IPS-NIHi11 (cell line): ENCODE results near the gene CLDN4.
"Not testable (repeated sequence)": the region's sequence is repeated elsewhere in the genome, so short reads cannot be mapped to it uniquely, and the experiment has no call there.

Experiments
- DNase-seq: peaks from one replicate; pipeline ENCODE4 v3.0.0; 2012; ENCODE audit warnings: mixed read lengths, low spot score

The CLDN4 gene

GRCh38 chr7:73842067-73842976, 11.5 kb downstream of the CLDN4 start, which contains the start of gene METTL27:
Gene METTL27, minus strand, starts transcription at chr7:73842516. Its CDS starts 376 bp downstream, at chr7:73842140.
- DNase-seq, result peak; percentile 97

- no peak for DNase-seq
Measured at GRCh38 chr7:73844131-73844547, 13.3 kb downstream of the CLDN4 start.

- no peak for DNase-seq
Measured at GRCh38 chr7:73844848-73845460, 14.2 kb downstream of the CLDN4 start.

- not testable (repeated sequence) for DNase-seq
Measured at GRCh38 chr7:73845701-73846195, 15.0 kb downstream of the CLDN4 start.

- no peak for DNase-seq
Measured at GRCh38 chr7:73847941-73848723, 17.3 kb downstream of the CLDN4 start.

GRCh38 chr7:73850781-73851207, 20.0 kb downstream of the CLDN4 start:
- DNase-seq, result no peak

DNA sequence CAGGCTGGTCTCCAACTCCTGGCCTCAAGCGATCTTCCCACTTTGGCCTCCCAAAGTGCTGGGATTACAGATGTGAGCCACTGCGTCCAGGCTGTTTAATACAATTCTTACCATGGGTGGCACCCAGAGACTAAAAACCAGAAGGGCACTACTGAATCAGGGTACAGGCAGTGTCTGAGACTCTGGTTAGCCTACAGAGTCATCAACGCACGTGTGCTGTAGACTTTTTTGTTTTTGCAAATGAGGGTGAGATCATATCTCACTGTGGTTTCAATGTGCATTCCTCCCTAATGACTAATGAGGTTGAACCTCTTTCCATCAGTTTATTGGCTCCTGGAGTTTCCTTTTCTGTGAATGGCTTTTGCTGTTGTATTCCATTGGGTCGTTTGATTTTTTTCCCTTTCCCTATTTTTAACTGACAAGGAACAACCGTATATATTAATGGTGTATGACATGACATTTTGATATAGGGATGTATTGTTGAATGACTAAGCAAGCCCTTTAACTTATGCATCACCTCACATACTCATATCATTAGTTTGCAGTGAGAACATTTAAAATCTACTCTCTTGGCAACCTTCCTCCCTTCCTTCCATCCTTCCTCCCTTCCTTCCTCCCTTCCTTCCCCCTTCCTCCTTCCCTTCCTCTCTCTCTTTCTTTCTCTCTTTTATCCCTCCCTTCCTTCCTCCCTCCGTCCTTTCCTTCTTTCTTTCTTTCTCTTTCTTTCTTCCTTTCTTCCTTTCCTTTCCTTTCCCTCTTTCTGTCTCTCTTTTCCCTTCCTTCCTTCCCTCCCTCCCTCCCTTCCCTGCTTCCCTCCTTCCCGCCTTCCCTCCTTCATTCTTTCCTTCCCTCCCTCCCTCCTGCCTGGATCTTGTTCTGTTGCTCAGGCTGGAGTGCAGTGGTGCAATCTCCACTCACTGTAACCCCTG, 20.9 kb downstream of the CLDN4 start:
- DNase-seq, result no peak

DNA sequence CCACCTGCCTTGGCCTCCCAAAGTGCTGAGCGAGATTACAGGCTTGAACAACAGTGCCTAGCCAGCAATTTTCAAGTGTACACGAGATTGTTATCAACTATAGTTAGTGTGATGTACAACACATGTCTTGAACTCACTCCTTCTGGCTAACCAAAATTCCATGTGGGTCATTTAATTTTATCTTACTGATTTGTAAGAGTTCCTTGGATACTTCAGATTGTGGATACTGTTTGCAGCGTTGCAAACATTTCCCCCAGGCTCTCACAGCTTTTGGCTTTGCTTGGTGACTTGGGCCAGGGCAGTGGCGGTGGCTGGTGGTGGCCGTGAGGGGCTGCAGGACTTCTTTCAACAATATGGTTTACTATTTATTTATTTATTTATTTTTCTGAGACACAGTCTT, 21.7 kb downstream of the CLDN4 start:
- DNase-seq, result no peak

DNA sequence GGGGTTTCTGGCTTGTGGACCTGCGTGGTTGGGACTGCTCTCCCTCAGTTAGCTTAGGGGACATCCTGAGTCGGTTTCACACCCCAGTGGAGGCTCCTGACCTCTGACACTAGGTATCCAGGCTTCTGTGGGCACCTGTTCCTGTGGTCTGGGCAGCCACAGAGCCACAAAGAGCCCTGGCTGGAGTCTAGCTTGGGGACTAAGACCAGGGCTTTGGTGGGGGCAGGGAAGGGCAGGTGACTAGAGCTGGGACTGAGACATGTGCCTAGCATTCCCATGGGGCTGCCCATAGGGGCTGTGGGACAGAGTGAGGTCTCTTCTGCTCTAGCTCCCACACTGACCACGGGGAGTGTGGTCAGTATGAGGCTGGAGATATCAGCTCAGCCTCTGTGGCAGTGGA, 26.1 kb downstream of the CLDN4 start:
- DNase-seq, result no peak

DNA sequence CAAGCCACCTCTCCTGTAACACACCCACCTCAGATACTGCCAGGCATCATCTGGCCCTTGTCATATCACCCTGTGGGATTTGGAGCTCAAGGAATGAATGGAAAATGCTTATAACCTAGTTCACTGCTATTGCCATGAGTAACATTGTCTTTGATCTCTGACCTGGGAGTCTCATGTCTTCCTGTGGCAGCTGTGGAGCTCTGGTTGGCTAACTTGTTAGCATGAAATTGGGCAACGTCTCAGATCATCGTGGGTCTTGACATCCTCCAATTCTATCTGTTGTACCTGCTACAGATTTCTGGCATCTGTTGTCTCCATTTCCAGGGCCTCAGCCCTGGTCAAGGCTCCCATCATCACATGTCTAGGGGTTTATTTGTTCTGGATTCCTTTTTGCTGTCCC, 28.0 kb downstream of the CLDN4 start:
- DNase-seq, result no peak

- no peak for DNase-seq
Measured at GRCh38 chr7:73860859-73861258, 30.1 kb downstream of the CLDN4 start, which contains the start of gene TMEM270. Gene TMEM270, plus strand, starts transcription at chr7:73861159. Its CDS starts 36 bp downstream, at chr7:73861195.

DNA sequence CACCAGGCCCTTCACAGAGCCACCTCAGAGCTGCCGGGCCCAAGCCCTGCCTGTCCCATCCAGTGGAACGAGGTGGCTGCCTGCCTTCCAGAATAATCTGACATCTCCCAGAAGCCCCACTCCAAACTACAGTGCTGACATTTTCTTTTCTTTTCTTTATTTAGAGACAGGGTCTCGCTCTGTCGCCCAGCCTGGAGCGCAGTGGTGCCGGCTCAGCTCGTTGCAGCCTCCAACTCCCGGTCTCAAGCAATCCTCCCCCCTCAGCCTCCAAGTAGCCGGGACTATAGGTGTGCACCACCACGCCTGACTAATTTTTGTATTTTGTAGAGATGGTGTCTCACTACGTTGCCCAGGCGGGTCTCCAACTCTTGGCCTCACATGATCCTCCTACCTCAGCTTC, 30.5 kb downstream of the CLDN4 start:
- no peak for DNase-seq

- no peak for DNase-seq
Measured at GRCh38 chr7:73864981-73865711, 34.4 kb downstream of the CLDN4 start.

DNA sequence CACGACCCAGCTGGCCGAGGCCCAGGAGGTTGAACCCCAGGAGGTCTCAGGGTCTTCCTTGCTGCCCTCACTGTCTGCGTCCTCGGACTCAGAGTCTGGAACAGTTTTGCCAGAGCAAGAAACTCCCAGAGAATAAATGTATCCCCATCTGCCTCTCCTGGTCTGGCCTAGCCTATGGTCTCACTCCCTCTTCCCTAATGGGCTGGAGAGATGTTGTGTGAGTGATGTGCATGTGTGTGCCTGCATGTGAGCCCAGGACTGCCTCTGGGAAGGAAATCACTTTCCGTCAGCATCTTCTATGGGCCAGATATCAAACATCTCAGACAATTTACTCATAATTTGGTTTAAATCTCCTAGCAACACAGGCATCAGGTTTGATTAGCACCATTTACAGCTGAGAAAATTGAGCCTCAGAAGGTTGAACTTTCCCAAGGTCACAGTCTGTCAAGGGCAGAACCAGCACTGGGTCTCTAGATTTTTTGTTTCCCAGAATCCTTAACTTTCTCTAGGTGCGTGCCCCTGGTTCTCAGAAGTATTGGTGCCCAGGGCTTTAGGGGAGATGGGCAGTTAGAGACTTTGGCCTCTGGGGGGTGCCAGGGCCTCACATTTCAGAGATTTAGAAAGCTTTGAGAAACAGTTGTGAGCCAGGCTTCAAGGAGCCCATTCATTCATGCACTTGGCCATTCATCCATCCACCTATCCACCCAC, 35.1 kb downstream of the CLDN4 start:
- peak; percentile 66 for DNase-seq

DNA sequence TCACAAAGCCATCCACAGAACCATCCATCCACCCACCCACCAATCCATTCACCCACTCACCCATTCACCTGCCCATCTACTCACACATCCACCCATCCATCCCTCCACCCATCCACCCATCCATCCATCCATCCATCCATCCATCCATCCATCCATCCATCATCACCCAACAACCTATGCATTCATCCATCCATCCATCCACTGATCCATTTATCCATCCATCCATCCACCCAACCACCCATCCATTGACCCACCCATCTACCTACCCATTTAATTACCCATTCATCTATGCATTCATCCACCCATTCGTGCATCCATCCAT, 35.6 kb downstream of the CLDN4 start:
- DNase-seq, result no peak

GRCh38 chr7:73869011-73869798, 38.4 kb downstream of the CLDN4 start:
- DNase-seq, result no peak

DNA sequence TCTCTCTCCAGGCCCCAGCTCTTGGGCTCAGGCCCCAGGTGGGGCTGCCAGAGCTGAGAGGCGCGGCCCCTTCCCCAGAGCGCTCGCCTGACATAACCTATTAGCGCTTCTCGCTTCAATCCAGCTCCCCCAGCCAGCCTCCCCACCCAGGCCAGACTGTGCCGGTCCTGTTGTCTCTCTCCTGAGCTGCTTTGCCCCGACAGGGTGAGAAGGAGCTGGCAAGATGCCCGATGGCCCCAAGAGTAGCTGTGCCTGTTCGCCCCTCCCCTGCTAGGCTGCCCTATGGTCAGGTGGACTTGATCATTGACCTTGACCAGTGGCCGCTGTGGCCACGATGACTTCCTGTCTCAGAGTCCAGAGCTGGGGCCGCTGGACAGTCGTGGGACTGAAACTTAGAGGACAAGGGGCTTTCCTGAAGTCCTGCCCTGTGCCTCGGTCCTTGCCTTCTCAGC, 39.3 kb downstream of the CLDN4 start:
- peak; percentile 32 for DNase-seq

DNA sequence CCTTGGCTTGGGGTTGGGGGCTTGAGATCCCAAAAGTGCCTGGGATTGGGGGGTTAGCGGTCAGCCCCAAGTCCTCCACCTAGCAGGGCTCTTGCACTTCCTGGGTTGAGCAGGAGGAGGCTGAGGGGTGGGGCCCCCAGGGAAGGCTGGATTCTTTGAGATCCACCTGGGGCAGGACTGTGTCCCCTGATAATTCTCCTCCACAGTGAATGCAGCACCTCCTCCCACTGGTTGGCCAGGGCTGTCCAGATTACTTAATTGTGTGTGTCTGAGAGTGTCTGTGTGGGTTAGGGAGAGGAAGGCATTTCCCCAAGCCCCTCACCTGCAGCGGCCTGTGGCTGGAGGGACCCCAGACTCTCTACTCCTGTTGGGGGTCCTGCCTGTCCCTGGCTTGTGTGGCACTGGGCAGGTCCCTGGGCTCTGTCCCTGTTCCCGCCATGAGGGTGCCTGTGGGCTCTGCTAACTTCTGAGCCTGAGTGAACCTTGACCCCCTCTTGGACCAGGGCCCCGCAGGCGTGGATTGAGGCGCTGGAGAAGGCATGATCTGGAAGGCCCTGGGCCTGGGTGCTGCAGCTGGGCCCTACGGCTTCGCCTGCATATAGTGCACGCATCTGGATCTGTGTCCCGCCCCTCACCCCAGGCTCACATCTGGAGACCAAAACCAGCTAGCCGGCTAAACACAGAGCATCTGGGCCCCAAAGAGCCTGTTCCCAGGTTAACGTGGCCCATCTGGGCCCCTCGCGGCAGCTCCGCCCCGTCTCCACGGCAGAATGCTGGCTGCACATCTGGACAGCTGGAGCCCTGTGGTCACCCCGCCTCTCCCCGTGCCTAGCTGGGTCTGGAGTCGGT, 40.6 kb downstream of the CLDN4 start:
- DNase-seq, result peak; percentile 10
